Colonic mucosa (tissue), 4 donors: ENCODE data around the gene EXD2. TPM values are rescaled to one million over a fixed set of nuclear protein-coding genes. Genes with fewer than 3 reads are reported as not detected.
A peak's percentile ranks its signal among the peaks of the same experiment; 100 is the strongest.

Source experiments
- DNase-seq: peaks from one replicate; pipeline ENCODE4 v3.0.0-alpha.2; 2020
- H3K27ac ChIP-seq: fragments of 200-600 bp; one replicate; pipeline ENCODE4 v1.8.0; 2021
- H3K27me3 ChIP-seq: fragments of 200-600 bp; one replicate; pipeline ENCODE4 v1.8.0; 2021
- H3K36me3 ChIP-seq: fragments of 200-600 bp; one replicate; pipeline ENCODE4 v1.8.0; 2021
- H3K4me1 ChIP-seq: fragments of 200-600 bp; one replicate; pipeline ENCODE4 v1.8.0; 2021; ENCODE audit warnings: mild to moderate bottlenecking
- H3K4me3 ChIP-seq: fragments of 200-600 bp; one replicate; pipeline ENCODE4 v1.8.0; 2021
- H3K9ac ChIP-seq, 2 donors: one replicate each; pipeline ENCODE4 v1.7.0; 2013; ENCODE audit warnings: control low read depth in 2 of 2, low read depth in 2 of 2, low read length in 2 of 2
- H3K9me3 ChIP-seq: fragments of 200-600 bp; one replicate; pipeline ENCODE4 v1.8.0; 2021
- CTCF ChIP-seq: fragments of 200-600 bp; IDR thresholded peaks from one replicate; pipeline ENCODE4 v1.8.0; 2022; ENCODE audit warnings: antibody characterized with exemption, mild to moderate bottlenecking
- intact Hi-C: fragments of 100-400 bp; cut with DNase I; formaldehyde crosslinking; loops from one replicate; pipeline ENCODE4 v1.14.1; 2022
- total RNA-seq, 2 donors: library from RNA; stranded (reverse); fragmentation: NEBNext Ultra II Directional in 1 of 2; extraction: Animal tissue kit (Norgen Biotek cat#: 25700) in 1 of 2; gene quantifications; one replicate each; pipeline ENCODE4 v1.2.1, GENCODE V29; 2021
- donor health status: healthy.
- donor health status: DM: no; HTN: no; CAD: no.
- donor health status: DM: no; HTN: no; CAD: no.

Gene EXD2
- total RNA-seq, 2 donors from 2014 or later = 21.9 to 24.2 TPM

GRCh38 chr14:69249603-69250002 lies 58.3 kb downstream of the EXD2 start:
- H3K9ac ChIP-seq = no peak overlapping the region
- H3K27me3 ChIP-seq = no peaks in the 10 kb centered on the region
- H3K9me3 ChIP-seq = no peaks in the 10 kb centered on the region
- no peak for DNase-seq
- H3K27ac ChIP-seq = no peak overlapping the region
- no peaks in the 10 kb centered on the region for H3K4me1 ChIP-seq
- TF ChIP-seq CTCF = no peak
- no peaks in the 10 kb centered on the region for H3K36me3 ChIP-seq
- H3K4me3 ChIP-seq = no peak overlapping the region
- intact Hi-C loops = loop anchor here (5.0 kb wide), 1 partner anchor 122 kb away; no protein-coding TSS in a partner anchor

GRCh38 chr14:69252851-69253250 lies 61.6 kb downstream of the EXD2 start:
- H3K27ac ChIP-seq = no peak overlapping the region
- no peak for TF ChIP-seq CTCF
- intact Hi-C loops = no loop called here
- no peaks in the 10 kb centered on the region for H3K36me3 ChIP-seq
- no peak overlapping the region for H3K4me3 ChIP-seq
- H3K27me3 ChIP-seq = no peaks in the 10 kb centered on the region
- no peak overlapping the region for H3K9ac ChIP-seq
- H3K9me3 ChIP-seq = no peaks in the 10 kb centered on the region
- no peaks in the 10 kb centered on the region for H3K4me1 ChIP-seq
- no peak for DNase-seq

GRCh38 chr14:69259168-69259526 lies 67.8 kb downstream of the EXD2 start:
- H3K27ac ChIP-seq = no peak overlapping the region
- no peaks in the 10 kb centered on the region for H3K9me3 ChIP-seq
- no peaks in the 10 kb centered on the region for H3K36me3 ChIP-seq
- peaks cover 5% of the 10 kb centered on the region for H3K4me1 ChIP-seq
- no peak for TF ChIP-seq CTCF
- no peak for DNase-seq
- H3K4me3 ChIP-seq = no peak overlapping the region
- H3K9ac ChIP-seq = no peak overlapping the region
- peaks cover 20% of the 10 kb centered on the region for H3K27me3 ChIP-seq
- intact Hi-C loops = no loop called here

- Histone ChIP-seq H3K36me3 (no peaks in the 10 kb centered on the region), H3K9me3 (no peaks in the 10 kb centered on the region), H3K27me3 (peaks cover 20% of the 10 kb centered on the region), H3K4me1 (peaks cover 5% of the 10 kb centered on the region), H3K9ac (peak within 1 kb of the TSS in 1 of 2 donors; percentile 20), H3K27ac (no peak within 1 kb of the TSS), H3K4me3 (peak within 1 kb of the TSS; percentile 39)
- TF ChIP-seq CTCF = no peak
- intact Hi-C loops = no loop called here
- DNase-seq = peak; percentile 29
These were observed 68.4 kb downstream of the EXD2 start, which contains the start of gene GALNT16 for GRCh38 chr14:69259527-69260189. GALNT16 (plus strand) TSS chr14:69260158; CDS start chr14:69260291, 133 bp downstream.

GRCh38 chr14:69260190-69260860 lies 69.0 kb downstream of the EXD2 start:
- intact Hi-C loops = no loop called here
- H3K9ac ChIP-seq = peak overlapping the region in 1 of 2 donors; percentile 18
- DNase-seq = no peak
- no peaks in the 10 kb centered on the region for H3K9me3 ChIP-seq
- peak overlapping the region; percentile 39 for H3K4me3 ChIP-seq
- H3K36me3 ChIP-seq = no peaks in the 10 kb centered on the region
- no peak for TF ChIP-seq CTCF
- peaks cover 5% of the 10 kb centered on the region for H3K4me1 ChIP-seq
- peaks cover 20% of the 10 kb centered on the region for H3K27me3 ChIP-seq
- no peak overlapping the region for H3K27ac ChIP-seq
